WTC11 (cell line): ENCODE results near the gene BPGM.

Experiments used
- ATF2 ChIP-seq: sonication (generic); formaldehyde crosslinking; IDR thresholded peaks from 2 replicates; pipeline ENCODE4 v1.8.1; 2022; ENCODE audit warnings: low read depth, missing genetic modification reagents, borderline replicate concordance
- ESRRA ChIP-seq: sonication (generic); formaldehyde crosslinking; IDR thresholded peaks from 2 replicates; pipeline ENCODE4 v1.8.1; 2022; ENCODE audit warnings: mild to moderate bottlenecking, missing genetic modification reagents, borderline replicate concordance
- USF2 ChIP-seq: sonication (generic); formaldehyde crosslinking; IDR thresholded peaks from 2 replicates; pipeline ENCODE4 v1.8.1; 2023; ENCODE audit warnings: mild to moderate bottlenecking, missing genetic modification reagents, moderate library complexity
- TF ChIP-seq, protein P1 (sequence below): fragments of 200-600 bp; IDR thresholded peaks from 2 replicates; pipeline ENCODE4 v1.8.0; 2022; ENCODE audit warnings: antibody characterized with exemption
- TF ChIP-seq, protein P2 (sequence below): fragments of 250-450 bp; sonication (Bioruptor Pico); IDR thresholded peaks from 2 replicates; pipeline ENCODE4 v1.9.0; 2021; ENCODE audit warnings: mild to moderate bottlenecking
- TF ChIP-seq, protein P3 (sequence below): sonication (generic); formaldehyde crosslinking; IDR thresholded peaks from 2 replicates; pipeline ENCODE4 v1.8.0; 2023; ENCODE audit warnings: missing genetic modification reagents, mild to moderate bottlenecking, borderline replicate concordance
- TF ChIP-seq, protein P4 (sequence below): sonication (generic); formaldehyde crosslinking; IDR thresholded peaks from 2 replicates; pipeline ENCODE4 v1.8.0; 2022; ENCODE audit warnings: mild to moderate bottlenecking, missing genetic modification reagents

GRCh38 chr7:134639061-134639460 lies 7.6 kb upstream of the BPGM start:
- TF ChIP-seq, protein P1, sequence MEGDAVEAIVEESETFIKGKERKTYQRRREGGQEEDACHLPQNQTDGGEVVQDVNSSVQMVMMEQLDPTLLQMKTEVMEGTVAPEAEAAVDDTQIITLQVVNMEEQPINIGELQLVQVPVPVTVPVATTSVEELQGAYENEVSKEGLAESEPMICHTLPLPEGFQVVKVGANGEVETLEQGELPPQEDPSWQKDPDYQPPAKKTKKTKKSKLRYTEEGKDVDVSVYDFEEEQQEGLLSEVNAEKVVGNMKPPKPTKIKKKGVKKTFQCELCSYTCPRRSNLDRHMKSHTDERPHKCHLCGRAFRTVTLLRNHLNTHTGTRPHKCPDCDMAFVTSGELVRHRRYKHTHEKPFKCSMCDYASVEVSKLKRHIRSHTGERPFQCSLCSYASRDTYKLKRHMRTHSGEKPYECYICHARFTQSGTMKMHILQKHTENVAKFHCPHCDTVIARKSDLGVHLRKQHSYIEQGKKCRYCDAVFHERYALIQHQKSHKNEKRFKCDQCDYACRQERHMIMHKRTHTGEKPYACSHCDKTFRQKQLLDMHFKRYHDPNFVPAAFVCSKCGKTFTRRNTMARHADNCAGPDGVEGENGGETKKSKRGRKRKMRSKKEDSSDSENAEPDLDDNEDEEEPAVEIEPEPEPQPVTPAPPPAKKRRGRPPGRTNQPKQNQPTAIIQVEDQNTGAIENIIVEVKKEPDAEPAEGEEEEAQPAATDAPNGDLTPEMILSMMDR, result no peak
- TF ChIP-seq, protein P2, sequence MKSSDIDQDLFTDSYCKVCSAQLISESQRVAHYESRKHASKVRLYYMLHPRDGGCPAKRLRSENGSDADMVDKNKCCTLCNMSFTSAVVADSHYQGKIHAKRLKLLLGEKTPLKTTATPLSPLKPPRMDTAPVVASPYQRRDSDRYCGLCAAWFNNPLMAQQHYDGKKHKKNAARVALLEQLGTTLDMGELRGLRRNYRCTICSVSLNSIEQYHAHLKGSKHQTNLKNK (CRISPR knock-in tag), result no peak
- TF ChIP-seq ESRRA (CRISPR knock-in tag) (no peak), ATF2 (no peak), USF2 (no peak)
- TF ChIP-seq, protein P3, sequence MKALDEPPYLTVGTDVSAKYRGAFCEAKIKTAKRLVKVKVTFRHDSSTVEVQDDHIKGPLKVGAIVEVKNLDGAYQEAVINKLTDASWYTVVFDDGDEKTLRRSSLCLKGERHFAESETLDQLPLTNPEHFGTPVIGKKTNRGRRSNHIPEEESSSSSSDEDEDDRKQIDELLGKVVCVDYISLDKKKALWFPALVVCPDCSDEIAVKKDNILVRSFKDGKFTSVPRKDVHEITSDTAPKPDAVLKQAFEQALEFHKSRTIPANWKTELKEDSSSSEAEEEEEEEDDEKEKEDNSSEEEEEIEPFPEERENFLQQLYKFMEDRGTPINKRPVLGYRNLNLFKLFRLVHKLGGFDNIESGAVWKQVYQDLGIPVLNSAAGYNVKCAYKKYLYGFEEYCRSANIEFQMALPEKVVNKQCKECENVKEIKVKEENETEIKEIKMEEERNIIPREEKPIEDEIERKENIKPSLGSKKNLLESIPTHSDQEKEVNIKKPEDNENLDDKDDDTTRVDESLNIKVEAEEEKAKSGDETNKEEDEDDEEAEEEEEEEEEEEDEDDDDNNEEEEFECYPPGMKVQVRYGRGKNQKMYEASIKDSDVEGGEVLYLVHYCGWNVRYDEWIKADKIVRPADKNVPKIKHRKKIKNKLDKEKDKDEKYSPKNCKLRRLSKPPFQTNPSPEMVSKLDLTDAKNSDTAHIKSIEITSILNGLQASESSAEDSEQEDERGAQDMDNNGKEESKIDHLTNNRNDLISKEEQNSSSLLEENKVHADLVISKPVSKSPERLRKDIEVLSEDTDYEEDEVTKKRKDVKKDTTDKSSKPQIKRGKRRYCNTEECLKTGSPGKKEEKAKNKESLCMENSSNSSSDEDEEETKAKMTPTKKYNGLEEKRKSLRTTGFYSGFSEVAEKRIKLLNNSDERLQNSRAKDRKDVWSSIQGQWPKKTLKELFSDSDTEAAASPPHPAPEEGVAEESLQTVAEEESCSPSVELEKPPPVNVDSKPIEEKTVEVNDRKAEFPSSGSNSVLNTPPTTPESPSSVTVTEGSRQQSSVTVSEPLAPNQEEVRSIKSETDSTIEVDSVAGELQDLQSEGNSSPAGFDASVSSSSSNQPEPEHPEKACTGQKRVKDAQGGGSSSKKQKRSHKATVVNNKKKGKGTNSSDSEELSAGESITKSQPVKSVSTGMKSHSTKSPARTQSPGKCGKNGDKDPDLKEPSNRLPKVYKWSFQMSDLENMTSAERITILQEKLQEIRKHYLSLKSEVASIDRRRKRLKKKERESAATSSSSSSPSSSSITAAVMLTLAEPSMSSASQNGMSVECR (CRISPR knock-in tag), result no peak
- TF ChIP-seq, protein P4, sequence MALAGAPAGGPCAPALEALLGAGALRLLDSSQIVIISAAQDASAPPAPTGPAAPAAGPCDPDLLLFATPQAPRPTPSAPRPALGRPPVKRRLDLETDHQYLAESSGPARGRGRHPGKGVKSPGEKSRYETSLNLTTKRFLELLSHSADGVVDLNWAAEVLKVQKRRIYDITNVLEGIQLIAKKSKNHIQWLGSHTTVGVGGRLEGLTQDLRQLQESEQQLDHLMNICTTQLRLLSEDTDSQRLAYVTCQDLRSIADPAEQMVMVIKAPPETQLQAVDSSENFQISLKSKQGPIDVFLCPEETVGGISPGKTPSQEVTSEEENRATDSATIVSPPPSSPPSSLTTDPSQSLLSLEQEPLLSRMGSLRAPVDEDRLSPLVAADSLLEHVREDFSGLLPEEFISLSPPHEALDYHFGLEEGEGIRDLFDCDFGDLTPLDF (CRISPR knock-in tag), result no peak
